NB4 (cell line): ENCODE results near the gene KCNQ4.

Source experiments
- MYC ChIP-seq: IDR thresholded peaks from 2 replicates; pipeline ENCODE4 v1.6.1; 2011; ENCODE audit warnings: low read depth, low read length
- TF ChIP-seq, protein P1 (sequence below): IDR thresholded peaks from one replicate; pipeline ENCODE4 v1.5.1; 2012; ENCODE audit warnings: low read depth, low read length
- TF ChIP-seq, protein P2 (sequence below): IDR thresholded peaks from 2 replicates; pipeline ENCODE4 v1.6.1; 2011; ENCODE audit warnings: low read depth, low read length

GRCh38 chr1:40873863-40874472 is 90.4 kb downstream of the KCNQ4 start:
- TF ChIP-seq, protein P1, sequence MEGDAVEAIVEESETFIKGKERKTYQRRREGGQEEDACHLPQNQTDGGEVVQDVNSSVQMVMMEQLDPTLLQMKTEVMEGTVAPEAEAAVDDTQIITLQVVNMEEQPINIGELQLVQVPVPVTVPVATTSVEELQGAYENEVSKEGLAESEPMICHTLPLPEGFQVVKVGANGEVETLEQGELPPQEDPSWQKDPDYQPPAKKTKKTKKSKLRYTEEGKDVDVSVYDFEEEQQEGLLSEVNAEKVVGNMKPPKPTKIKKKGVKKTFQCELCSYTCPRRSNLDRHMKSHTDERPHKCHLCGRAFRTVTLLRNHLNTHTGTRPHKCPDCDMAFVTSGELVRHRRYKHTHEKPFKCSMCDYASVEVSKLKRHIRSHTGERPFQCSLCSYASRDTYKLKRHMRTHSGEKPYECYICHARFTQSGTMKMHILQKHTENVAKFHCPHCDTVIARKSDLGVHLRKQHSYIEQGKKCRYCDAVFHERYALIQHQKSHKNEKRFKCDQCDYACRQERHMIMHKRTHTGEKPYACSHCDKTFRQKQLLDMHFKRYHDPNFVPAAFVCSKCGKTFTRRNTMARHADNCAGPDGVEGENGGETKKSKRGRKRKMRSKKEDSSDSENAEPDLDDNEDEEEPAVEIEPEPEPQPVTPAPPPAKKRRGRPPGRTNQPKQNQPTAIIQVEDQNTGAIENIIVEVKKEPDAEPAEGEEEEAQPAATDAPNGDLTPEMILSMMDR: no peak
- TF ChIP-seq, protein P2, sequence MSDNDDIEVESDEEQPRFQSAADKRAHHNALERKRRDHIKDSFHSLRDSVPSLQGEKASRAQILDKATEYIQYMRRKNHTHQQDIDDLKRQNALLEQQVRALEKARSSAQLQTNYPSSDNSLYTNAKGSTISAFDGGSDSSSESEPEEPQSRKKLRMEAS: no peak
- TF ChIP-seq MYC: no peak
